8988T (cell line): Measurements from ENCODE around the gene TMC4.

Experiments used
- DNase-seq: peaks from one replicate; pipeline ENCODE4 v3.0.0; 2011

Gene TMC4

GRCh38 chr19:54152878-54153524, 20.0 kb downstream of the TMC4 start:
- DNase-seq, result no peak

GRCh38 chr19:54152267-54152666, 20.7 kb downstream of the TMC4 start:
- no peak for DNase-seq

GRCh38 chr19:54151362-54152035, 21.5 kb downstream of the TMC4 start:
- DNase-seq, result no peak

- no peak for DNase-seq
Observed at GRCh38 chr19:54149021-54149812, 23.7 kb downstream of the TMC4 start.

- no peak for DNase-seq
Observed at GRCh38 chr19:54148158-54148557, 24.8 kb downstream of the TMC4 start.

GRCh38 chr19:54147676-54148075, 25.3 kb downstream of the TMC4 start:
- DNase-seq, result no peak

- DNase-seq, result no peak
Observed at GRCh38 chr19:54145541-54146158, 27.3 kb downstream of the TMC4 start.

GRCh38 chr19:54142166-54142780, 30.7 kb downstream of the TMC4 start:
- DNase-seq, result no peak

GRCh38 chr19:54141356-54141755, 31.6 kb downstream of the TMC4 start:
- no peak for DNase-seq

GRCh38 chr19:54138489-54139256, 34.3 kb downstream of the TMC4 start:
- DNase-seq, result no peak

- peak; percentile 98 for DNase-seq
Observed at GRCh38 chr19:54137699-54138488, 35.1 kb downstream of the TMC4 start, which contains the start of gene CNOT3. Gene CNOT3, plus strand, starts transcription at chr19:54137762. Its CDS starts 5,217 bp downstream, at chr19:54142979.

GRCh38 chr19:54136864-54137698, 35.9 kb downstream of the TMC4 start:
- peak; percentile 89 for DNase-seq

- DNase-seq, result no peak
Observed at GRCh38 chr19:54136086-54136863, 36.7 kb downstream of the TMC4 start.

GRCh38 chr19:54133957-54134590, 38.9 kb downstream of the TMC4 start:
- DNase-seq, result no peak

GRCh38 chr19:54133312-54133956, 39.5 kb downstream of the TMC4 start:
- no peak for DNase-seq

GRCh38 chr19:54129617-54129996, 43.4 kb downstream of the TMC4 start:
- DNase-seq, result no peak

- DNase-seq, result no peak
Observed at GRCh38 chr19:54128796-54129616, 44.0 kb downstream of the TMC4 start.

GRCh38 chr19:54128441-54128725, 44.6 kb downstream of the TMC4 start:
- no peak for DNase-seq
